MM.1S (cell line): ENCODE measurements around the gene AQP10.
A peak's percentile ranks its signal among the peaks of the same experiment; 100 is the strongest.

ENCODE experiments used
- CTCF ChIP-seq: fragments of 300-600 bp; sonication (generic); IDR thresholded peaks from 2 replicates; pipeline ENCODE4 v1.5.1; 2016; ENCODE audit warnings: antibody characterized with exemption, low read length, mixed read lengths
- EZH2 ChIP-seq: fragments of 300-600 bp; sonication (generic); optimal IDR thresholded peaks from 2 replicates; pipeline ENCODE3; 2017; ENCODE audit warnings: low read depth, mild to moderate bottlenecking, antibody characterized with exemption, low read length, mixed read lengths

GRCh38 chr1:154335025-154335714 is 14.3 kb downstream of the AQP10 start:
- TF ChIP-seq EZH2 (no peak), CTCF (peak; percentile 98)
